ENCODE measurements around the gene TUBAL3.

- TF ChIP-seq POLR2AphosphoS5 (IDR thresholded peaks at IDR 0.05) (no peak), POLR2A (IDR thresholded peaks at IDR 0.05) (no peak)
- TF ChIP-seq, protein P1, sequence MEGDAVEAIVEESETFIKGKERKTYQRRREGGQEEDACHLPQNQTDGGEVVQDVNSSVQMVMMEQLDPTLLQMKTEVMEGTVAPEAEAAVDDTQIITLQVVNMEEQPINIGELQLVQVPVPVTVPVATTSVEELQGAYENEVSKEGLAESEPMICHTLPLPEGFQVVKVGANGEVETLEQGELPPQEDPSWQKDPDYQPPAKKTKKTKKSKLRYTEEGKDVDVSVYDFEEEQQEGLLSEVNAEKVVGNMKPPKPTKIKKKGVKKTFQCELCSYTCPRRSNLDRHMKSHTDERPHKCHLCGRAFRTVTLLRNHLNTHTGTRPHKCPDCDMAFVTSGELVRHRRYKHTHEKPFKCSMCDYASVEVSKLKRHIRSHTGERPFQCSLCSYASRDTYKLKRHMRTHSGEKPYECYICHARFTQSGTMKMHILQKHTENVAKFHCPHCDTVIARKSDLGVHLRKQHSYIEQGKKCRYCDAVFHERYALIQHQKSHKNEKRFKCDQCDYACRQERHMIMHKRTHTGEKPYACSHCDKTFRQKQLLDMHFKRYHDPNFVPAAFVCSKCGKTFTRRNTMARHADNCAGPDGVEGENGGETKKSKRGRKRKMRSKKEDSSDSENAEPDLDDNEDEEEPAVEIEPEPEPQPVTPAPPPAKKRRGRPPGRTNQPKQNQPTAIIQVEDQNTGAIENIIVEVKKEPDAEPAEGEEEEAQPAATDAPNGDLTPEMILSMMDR (IDR thresholded peaks at IDR 0.05 in 8 of 11, conservative IDR thresholded peaks at IDR 0.05 in 3 of 11), result peak in 8 of 11 experiments; percentile 15 to 59 (median 43)
Measured at GRCh38 chr10:5434017-5434753, 29.6 kb upstream of the TUBAL3 start.

Data from spleen (tissue), 7 donors.